Right lobe of liver (tissue), 6 donors: ENCODE data around the gene ABCD2. TPM values are rescaled to one million over a fixed set of nuclear protein-coding genes. Genes with fewer than 3 reads are reported as not detected.
"Not testable (repeated sequence)": the region's sequence is repeated elsewhere in the genome, so short reads cannot be mapped to it uniquely, and the experiment has no call there.

Source experiments
- ATAC-seq, 4 donors: fragments of 200-7000 bp; cut with Tn5 transposase; one replicate each; pipeline ENCODE4 v1.9.1; 2020; ENCODE audit warnings: mild to moderate bottlenecking in 4 of 4, moderate library complexity in 4 of 4
- DNase-seq, 3 donors: peaks; one replicate each; pipeline ENCODE4 v3.0.0-alpha.2; 2020
- H3K27ac ChIP-seq, 3 donors: fragments of 200-600 bp; one replicate each; pipeline ENCODE4 v1.8.0; 2022
- H3K27me3 ChIP-seq, 2 donors: fragments of 200-600 bp; one replicate each; pipeline ENCODE4 v1.8.0; 2022
- H3K36me3 ChIP-seq, 4 donors: fragments of 200-600 bp; sonication (generic) in 1 of 4; one replicate each; pipeline versions ENCODE4 v1.5.1 to v1.8.0; 2017 to 2022; ENCODE audit warnings: control low read depth in 1 of 4
- H3K4me1 ChIP-seq, 4 donors: fragments of 200-600 bp; sonication (generic) in 1 of 4; one replicate each; pipeline versions ENCODE4 v1.5.1 to v1.8.0; 2017 to 2022; ENCODE audit warnings: control low read depth in 1 of 4
- H3K4me3 ChIP-seq, 3 donors: fragments of 200-600 bp; one replicate each; pipeline ENCODE4 v1.8.0; 2022
- H3K9me3 ChIP-seq, 4 donors: fragments of 200-600 bp; sonication (generic) in 1 of 4; one replicate each; pipeline versions ENCODE4 v1.5.1 to v1.8.0; 2017 to 2022; ENCODE audit warnings: control low read depth in 1 of 4
- POLR2A ChIP-seq: fragments of 450-650 bp; IDR thresholded peaks from one replicate; pipeline ENCODE4 v1.6.1; 2017; ENCODE audit warnings: antibody characterized with exemption, mild to moderate bottlenecking
- WGBS: methylation state at CpG from one replicate; pipeline ENCODE4 v1.1.6; 2018; ENCODE audit warnings: low coverage, low lambda C conversion rate; ENCODE audit not compliant: insufficient coverage; ENCODE audit errors: missing lambda C conversion rate; 5-methylcytosine and 5-hydroxymethylcytosine counted together
- intact Hi-C, 2 donors: fragments of 100-400 bp; cut with DNase I; formaldehyde crosslinking; loops; one replicate each; pipeline versions ENCODE4 v1.11.2 to v1.14.1; 2022
- total RNA-seq, 6 experiments: library from RNA; depleted of rRNA in 2 of 6; stranded (reverse); fragments of >200 nt in 2 of 6; fragmentation: NEBNext Ultra II Directional in 3 of 6; extraction: Animal tissue kit (Norgen Biotek cat#: 25700) in 3 of 6; gene quantifications; one replicate each; pipeline versions ENCODE4 v1.1.0 to v1.2.4, GENCODE V29; 2016 to 2023
- TF ChIP-seq, protein P1 (sequence below), 4 donors: fragments of 200-600 bp in 3 of 4; fragments of 450-650 bp in 1 of 4; IDR thresholded peaks; one replicate each; pipeline versions ENCODE4 v1.5.1 to v1.8.0; 2016 to 2022; ENCODE audit warnings: antibody characterized with exemption in 4 of 4, mild to moderate bottlenecking in 2 of 4
- donor health status: DM: no; HTN: yes; CAD: no.
- donor health status: DM: no; HTN: no; CAD: no.
- donor health status: DM: no; HTN: no; CAD: no.
- donor health status: DM: no; HTN: yes; CAD: no.
- donor health status: DM: no; HTN: yes; CAD: no.

ABCD2 gene
- total RNA-seq, 6 experiments from 2014 or later = 0.05 to 0.25 (median 0.09) TPM; not detected in 2

DNA sequence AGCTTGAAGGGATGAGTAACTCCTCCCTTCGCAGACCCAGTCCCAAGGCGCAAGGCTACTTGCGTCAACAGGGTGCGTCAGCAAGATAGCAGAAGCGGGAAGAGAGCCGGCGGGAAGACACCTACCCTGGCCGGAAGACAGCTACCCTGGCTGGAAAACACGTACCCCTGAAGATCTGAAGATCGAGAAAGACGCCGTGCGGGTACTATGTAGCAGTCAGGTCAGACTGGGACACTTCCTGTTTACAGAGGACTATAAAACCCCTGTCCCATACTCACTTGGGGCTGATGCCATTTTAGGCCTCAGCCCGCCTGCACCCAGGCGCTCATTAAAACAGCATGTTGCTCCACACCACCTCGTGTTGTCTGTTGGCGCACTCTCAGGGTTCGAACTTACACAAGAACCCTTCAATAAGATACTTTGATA is 80.9 kb downstream of the ABCD2 start:
- H3K4me1 ChIP-seq = no peaks in the 10 kb centered on the region
- no peaks in the 10 kb centered on the region for H3K9me3 ChIP-seq
- no peak overlapping the region for H3K4me3 ChIP-seq
- DNase-seq (no peak), ATAC-seq (no peak)
- no peaks in the 10 kb centered on the region for H3K27me3 ChIP-seq
- intact Hi-C loops = no loop called here
- no peak overlapping the region for H3K27ac ChIP-seq
- TF ChIP-seq, protein P1, sequence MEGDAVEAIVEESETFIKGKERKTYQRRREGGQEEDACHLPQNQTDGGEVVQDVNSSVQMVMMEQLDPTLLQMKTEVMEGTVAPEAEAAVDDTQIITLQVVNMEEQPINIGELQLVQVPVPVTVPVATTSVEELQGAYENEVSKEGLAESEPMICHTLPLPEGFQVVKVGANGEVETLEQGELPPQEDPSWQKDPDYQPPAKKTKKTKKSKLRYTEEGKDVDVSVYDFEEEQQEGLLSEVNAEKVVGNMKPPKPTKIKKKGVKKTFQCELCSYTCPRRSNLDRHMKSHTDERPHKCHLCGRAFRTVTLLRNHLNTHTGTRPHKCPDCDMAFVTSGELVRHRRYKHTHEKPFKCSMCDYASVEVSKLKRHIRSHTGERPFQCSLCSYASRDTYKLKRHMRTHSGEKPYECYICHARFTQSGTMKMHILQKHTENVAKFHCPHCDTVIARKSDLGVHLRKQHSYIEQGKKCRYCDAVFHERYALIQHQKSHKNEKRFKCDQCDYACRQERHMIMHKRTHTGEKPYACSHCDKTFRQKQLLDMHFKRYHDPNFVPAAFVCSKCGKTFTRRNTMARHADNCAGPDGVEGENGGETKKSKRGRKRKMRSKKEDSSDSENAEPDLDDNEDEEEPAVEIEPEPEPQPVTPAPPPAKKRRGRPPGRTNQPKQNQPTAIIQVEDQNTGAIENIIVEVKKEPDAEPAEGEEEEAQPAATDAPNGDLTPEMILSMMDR (IDR thresholded peaks at IDR 0.05) = no peak
- TF ChIP-seq POLR2A = no peak
- 93% methylated on average over 11 of the region's 18 CpGs for WGBS
- H3K36me3 ChIP-seq = no peaks in the 10 kb centered on the region

DNA sequence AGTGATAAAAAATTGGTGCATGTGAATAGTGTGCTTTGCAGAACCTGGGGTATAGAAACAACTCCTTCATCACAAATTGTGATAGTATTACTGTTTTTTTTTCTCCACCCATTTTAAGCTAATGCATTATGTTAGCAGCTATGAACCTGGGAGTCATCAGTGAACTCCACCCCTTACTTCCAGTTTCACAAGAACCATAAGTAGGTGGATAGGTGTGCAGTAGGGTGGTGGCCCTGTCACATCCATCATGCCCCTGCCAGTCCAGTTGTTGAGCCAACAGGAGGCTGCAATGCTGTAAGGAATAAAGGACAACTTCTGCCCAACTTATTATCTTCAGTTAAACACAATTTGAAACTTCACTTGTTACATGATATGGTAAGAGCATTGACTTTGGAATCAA is 85.7 kb downstream of the ABCD2 start:
- no peaks in the 10 kb centered on the region for H3K4me1 ChIP-seq
- no peak for TF ChIP-seq POLR2A
- TF ChIP-seq, protein P1 (IDR thresholded peaks at IDR 0.05) = no peak
- H3K4me3 ChIP-seq = no peak overlapping the region
- no peak for ATAC-seq
- no peaks in the 10 kb centered on the region for H3K27me3 ChIP-seq
- H3K36me3 ChIP-seq = no peaks in the 10 kb centered on the region
- intact Hi-C loops = no loop called here
- DNase-seq = no peak
- H3K9me3 ChIP-seq = no peaks in the 10 kb centered on the region
- no peak overlapping the region for H3K27ac ChIP-seq

DNA sequence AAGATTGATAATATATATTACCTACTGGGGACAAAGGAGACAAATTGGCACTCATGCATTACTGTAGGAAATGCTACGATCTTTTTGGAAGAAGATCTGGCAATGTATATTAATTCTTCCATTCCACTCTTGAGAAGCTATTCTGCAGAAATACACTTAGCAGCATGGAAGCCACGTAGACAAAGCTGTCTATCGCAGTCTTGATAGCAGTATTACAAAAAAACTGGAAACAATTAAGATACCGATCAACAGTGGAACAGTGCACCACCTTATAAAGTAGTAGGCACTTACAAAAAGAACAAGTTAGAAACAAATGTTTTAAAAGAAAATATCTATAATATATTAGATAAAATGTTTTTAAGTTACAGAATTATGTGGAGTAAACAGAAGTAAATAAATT is 87.2 kb downstream of the ABCD2 start:
- no peak for DNase-seq
- H3K36me3 ChIP-seq = no peaks in the 10 kb centered on the region
- no peak overlapping the region for H3K27ac ChIP-seq
- no peak for TF ChIP-seq POLR2A
- TF ChIP-seq, protein P1 (IDR thresholded peaks at IDR 0.05) = no peak
- no peaks in the 10 kb centered on the region for H3K9me3 ChIP-seq
- 77% methylated on average over 4 of the region's 4 CpGs for WGBS
- no peak overlapping the region for H3K4me3 ChIP-seq
- intact Hi-C loops = no loop called here
- no peaks in the 10 kb centered on the region for H3K27me3 ChIP-seq
- no peaks in the 10 kb centered on the region for H3K4me1 ChIP-seq
- ATAC-seq = no peak

DNA sequence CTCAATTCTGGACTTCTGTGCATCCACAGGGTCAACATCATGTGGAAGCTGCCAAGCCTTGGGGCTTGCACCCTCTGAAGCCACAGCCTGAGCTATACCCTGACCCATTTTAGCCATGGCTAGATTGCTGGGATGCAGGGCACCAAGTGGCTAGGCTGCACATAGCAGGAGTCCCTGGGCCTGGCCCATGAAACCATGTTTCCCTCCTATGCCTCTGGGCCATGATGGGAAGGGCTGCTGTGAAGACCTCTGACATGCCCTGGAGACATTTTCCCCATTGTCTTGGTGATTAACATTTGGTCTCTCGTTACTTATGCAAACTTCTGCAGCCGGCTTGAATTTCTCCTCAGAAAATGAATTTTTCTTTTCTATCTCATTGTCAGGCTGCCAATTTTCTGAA is 92.6 kb downstream of the ABCD2 start:
- Histone ChIP-seq H3K4me1 (no peaks in the 10 kb centered on the region), H3K4me3 (no peak overlapping the region), H3K9me3 (no peaks in the 10 kb centered on the region), H3K27ac (no peak overlapping the region), H3K27me3 (no peaks in the 10 kb centered on the region), H3K36me3 (no peaks in the 10 kb centered on the region)
- ATAC-seq (no peak), DNase-seq (no peak)
- WGBS = 65% methylated on average over 2 of the region's 2 CpGs
- intact Hi-C loops = no loop called here
- TF ChIP-seq, protein P1 (IDR thresholded peaks at IDR 0.05) = no peak
- TF ChIP-seq POLR2A = no peak

DNA sequence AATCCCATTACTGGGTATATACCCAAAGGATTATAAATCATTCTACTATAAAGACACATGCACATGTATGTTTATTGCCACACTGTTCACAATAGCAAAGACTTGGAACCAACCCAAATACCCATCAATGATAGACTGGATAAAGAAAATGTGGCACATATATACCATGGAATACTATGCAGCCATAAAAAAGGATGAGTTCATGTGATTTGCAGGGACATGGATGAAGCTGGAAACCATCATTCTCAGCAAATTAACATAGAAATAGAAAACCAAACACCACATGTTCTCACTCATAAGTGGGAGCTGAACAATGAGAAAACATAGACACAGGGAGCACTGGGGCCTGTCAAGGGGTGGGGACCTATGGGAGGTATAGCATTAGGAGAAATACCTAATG is 97.4 kb downstream of the ABCD2 start:
- H3K4me3 ChIP-seq, H3K27ac ChIP-seq, H3K9me3 ChIP-seq, DNase-seq, H3K36me3 ChIP-seq, H3K4me1 ChIP-seq, ATAC-seq, H3K27me3 ChIP-seq, intact Hi-C loops: not testable (repeated sequence)
